K562 (cell line): ENCODE data around the gene VSIG4. TPM values are rescaled to one million over a fixed set of nuclear protein-coding genes. Genes with fewer than 3 reads are reported as not detected.

Experiments used
- ATAC-seq: fragments of 200-7000 bp; cut with Tn5 transposase; 3 replicates; pipeline ENCODE4 v1.9.1; 2020; ENCODE audit warnings: moderate library complexity
- BruUV-seq: library from RNA; stranded (reverse); fragments of 400-500 nt; replicated peaks from 2 replicates; lab custom pipeline; 2021; lab: Mats Ljungman, UMichigan
- CTCF ChIA-PET: fragments of 300-600 bp; formaldehyde crosslinking; extraction: SDS; loops from one replicate; lab custom pipeline; 2021; ENCODE audit warnings: low intra/inter-chr PET ratio; lab: Yijun Ruan, JAX
- POLR2A ChIA-PET: fragments of 300-600, 350-650 bp; sonication (Branson Sonifier 250); formaldehyde crosslinking; extraction: SDS; loops from one replicate; lab custom pipeline; 2021; ENCODE audit warnings: antibody characterized with exemption, inconsistent platforms; lab: Yijun Ruan, JAX
- DNase-seq, 4 experiments: peaks; one replicate each; pipeline versions ENCODE4 v3.0.0 to v3.0.0-alpha.2; 2011 to 2018; ENCODE audit warnings: low spot score in 3 of 4, mixed read lengths in 3 of 4; ENCODE audit errors: extremely low read depth in 1 of 4
- FAIRE-seq: peaks from 2 replicates; lab custom pipeline; 2011; peaks lifted over from hg19 to GRCh38; lab: Jason Lieb, UNC
- H2AFZ ChIP-seq: 2 replicates; pipeline ENCODE4 v1.6.0; 2011; ENCODE audit warnings: low read depth, low read length, control low read depth, inconsistent platforms
- H3K27ac ChIP-seq: fragments of 200-600 bp; 3 replicates; pipeline ENCODE4 v1.8.0; 2011; ENCODE audit warnings: low read depth, mild to moderate bottlenecking, control low read depth, inconsistent platforms, low read length, moderate library complexity, mixed read lengths; ENCODE audit errors: extremely low read depth
- H3K27me3 ChIP-seq, 2 experiments: fragments of 300-600 bp in 1 of 2; 2 replicates in 1 of 2; 3 replicates in 1 of 2; pipeline versions ENCODE4 v1.6.0 to v1.8.0; 2011; ENCODE audit warnings: inconsistent platforms in 2 of 2, low read length in 2 of 2, mild to moderate bottlenecking in 1 of 2, mixed read lengths in 1 of 2, moderate library complexity in 1 of 2; ENCODE audit not compliant: control insufficient read depth in 2 of 2, insufficient read depth in 2 of 2
- H3K36me3 ChIP-seq: fragments of 300-600 bp; 3 replicates; pipeline ENCODE4 v1.8.0; 2011; ENCODE audit warnings: mild to moderate bottlenecking, low read length, inconsistent platforms; ENCODE audit not compliant: control insufficient read depth, insufficient read depth
- H3K4me1 ChIP-seq, 2 experiments: fragments of 200-600 bp in 1 of 2; replicated peaks in 1 of 2; 2 replicates in 1 of 2; 3 replicates in 1 of 2; pipeline versions ENCODE4 v1.5.1 to v1.8.0; 2011; ENCODE audit warnings: inconsistent platforms in 2 of 2, low read length in 2 of 2, mild to moderate bottlenecking in 1 of 2, mixed read lengths in 1 of 2, moderate library complexity in 1 of 2; ENCODE audit not compliant: control insufficient read depth in 2 of 2, insufficient read depth in 2 of 2
- H3K4me2 ChIP-seq: 2 replicates; pipeline ENCODE4 v1.6.1; 2011; ENCODE audit warnings: low read length, control low read depth, inconsistent platforms, mixed read lengths; ENCODE audit not compliant: insufficient read depth
- H3K4me3 ChIP-seq: fragments of 200-600 bp; sonication (generic), shearing (Covaris generic); 2 replicates; pipeline ENCODE4 v1.5.1; 2016; ENCODE audit warnings: control low read depth, inconsistent platforms
- H3K79me2 ChIP-seq: fragments of 200-600 bp; 3 replicates; pipeline ENCODE4 v1.8.0; 2011; ENCODE audit warnings: low read length, inconsistent platforms; ENCODE audit not compliant: control insufficient read depth, insufficient read depth
- H3K9ac ChIP-seq, 2 experiments: 2 replicates each; pipeline versions ENCODE4 v1.6.0 to v1.6.1; 2011; ENCODE audit warnings: low read depth in 2 of 2, low read length in 2 of 2, control low read depth in 1 of 2, inconsistent platforms in 1 of 2, mild to moderate bottlenecking in 1 of 2, mixed read lengths in 1 of 2; ENCODE audit not compliant: insufficient read depth in 1 of 2
- H3K9me1 ChIP-seq: one replicate; pipeline ENCODE4 v1.6.0; 2011; ENCODE audit warnings: inconsistent platforms, mild to moderate bottlenecking, low read length, moderate library complexity; ENCODE audit not compliant: control insufficient read depth, insufficient read depth
- H3K9me3 ChIP-seq: replicated peaks from 2 replicates; pipeline ENCODE4 v1.5.1; 2011; ENCODE audit warnings: low read depth, low read length, inconsistent platforms; ENCODE audit not compliant: control insufficient read depth, insufficient read depth
- H4K20me1 ChIP-seq: replicated peaks from 2 replicates; pipeline ENCODE4 v1.6.1; 2011; ENCODE audit warnings: low read length, inconsistent platforms, mixed read lengths; ENCODE audit not compliant: control insufficient read depth, insufficient read depth
- CXXC5 ChIP-seq: fragments of 250-450 bp; sonication (Bioruptor Pico); IDR thresholded peaks from 2 replicates; pipeline ENCODE4 v1.8.0; 2022; ENCODE audit warnings: inconsistent platforms, mild to moderate bottlenecking, moderate library complexity
- SFPQ ChIP-seq: fragments of 200-400 bp; formaldehyde crosslinking; IDR thresholded peaks from 2 replicates; pipeline ENCODE4 v1.6.1; 2017; ENCODE audit warnings: mild to moderate bottlenecking, low read depth, low read length, moderate library complexity
- ZBTB7A ChIP-seq: IDR thresholded peaks from 2 replicates; pipeline ENCODE4 v1.6.1; 2011; ENCODE audit warnings: low read depth, mild to moderate bottlenecking, low read length, moderate library complexity, borderline replicate concordance; ENCODE audit not compliant: control insufficient read depth
- ZNF175 ChIP-seq: fragments of 200-800 bp; sonication (Bioruptor generic); IDR thresholded peaks from 2 replicates; pipeline ENCODE4 v1.6.1; 2016; ENCODE audit warnings: low read depth, mild to moderate bottlenecking, missing genetic modification characterization, missing compliant biosample characterization
- ZNF384 ChIP-seq: IDR thresholded peaks from 2 replicates; pipeline ENCODE4 v1.6.1; 2012; ENCODE audit warnings: low read depth, low read length, improper control_type of control experiment
- WGBS: fragments of 100-300 bp; shearing (Covaris generic); methylation state at CpG from one replicate; pipeline ENCODE4 v1.1.6; 2016; ENCODE audit warnings: low coverage, mixed read lengths; ENCODE audit not compliant: insufficient coverage; ENCODE audit errors: missing lambda C conversion rate; 5-methylcytosine and 5-hydroxymethylcytosine counted together
- in situ Hi-C: fragments of 300-500 bp; cut with MboI; formaldehyde crosslinking; loops from 4 replicates; pipeline ENCODE4 v1.15.0; 2018; ENCODE audit warnings: inconsistent platforms, mixed read lengths
- intact Hi-C: fragments of 100-400 bp; cut with micrococcal nuclease; formaldehyde crosslinking; loops from 2 replicates; pipeline ENCODE4 v1.14.2; 2022
- polyA plus RNA-seq, 8 experiments: library from polyadenylated mRNA; depleted of rRNA in 4 of 8; stranded (reverse) in 5 of 8; unstranded in 3 of 8; fragments of >200 nt; fragmentation: Nextera tagmentation in 2 of 8; fragmentation: Illumina TruSeq in 1 of 8; extraction: Ambion mirVana in 2 of 8; extraction: Trizol in 1 of 8; gene quantifications; 2 replicates each; pipeline versions ENCODE4 v1.2.1 to v1.2.3, GENCODE V29; 2011 to 2014; ENCODE audit warnings: inconsistent platforms in 1 of 8, missing spikeins in 1 of 8
- total RNA-seq, 7 experiments: library from RNA; depleted of rRNA in 6 of 7; stranded (reverse); fragments of >200 nt in 6 of 7; fragmentation: Illumina TruSeq in 2 of 7; extraction: Trizol in 2 of 7; gene quantifications; 2 replicates each; pipeline versions ENCODE4 v1.2.1 to v1.2.3, GENCODE V29; 2011 to 2021; ENCODE audit warnings: low replicate concordance in 1 of 7
- TF ChIP-seq, protein P1 (sequence below): sonication (generic); formaldehyde crosslinking; IDR thresholded peaks from 2 replicates; pipeline ENCODE4 v1.8.1; 2023; ENCODE audit warnings: mild to moderate bottlenecking, missing genetic modification reagents

VSIG4 gene
- total and polyA plus RNA-seq, 9 of the 15 experiments (the other 6 are each of a cell fraction or from before 2014, with no cell fraction given), result 0.22 to 1.6 (median 0.46) TPM; not detected in 1

GRCh38 chrX:65990702-65991101 lies 49.2 kb downstream of the VSIG4 start (continued):
- TF ChIP-seq CXXC5 (CRISPR knock-in tag), result 0 out of 2 replicates have a peak, but pooled peaks have one; percentile 15
- TF ChIP-seq, protein P1, sequence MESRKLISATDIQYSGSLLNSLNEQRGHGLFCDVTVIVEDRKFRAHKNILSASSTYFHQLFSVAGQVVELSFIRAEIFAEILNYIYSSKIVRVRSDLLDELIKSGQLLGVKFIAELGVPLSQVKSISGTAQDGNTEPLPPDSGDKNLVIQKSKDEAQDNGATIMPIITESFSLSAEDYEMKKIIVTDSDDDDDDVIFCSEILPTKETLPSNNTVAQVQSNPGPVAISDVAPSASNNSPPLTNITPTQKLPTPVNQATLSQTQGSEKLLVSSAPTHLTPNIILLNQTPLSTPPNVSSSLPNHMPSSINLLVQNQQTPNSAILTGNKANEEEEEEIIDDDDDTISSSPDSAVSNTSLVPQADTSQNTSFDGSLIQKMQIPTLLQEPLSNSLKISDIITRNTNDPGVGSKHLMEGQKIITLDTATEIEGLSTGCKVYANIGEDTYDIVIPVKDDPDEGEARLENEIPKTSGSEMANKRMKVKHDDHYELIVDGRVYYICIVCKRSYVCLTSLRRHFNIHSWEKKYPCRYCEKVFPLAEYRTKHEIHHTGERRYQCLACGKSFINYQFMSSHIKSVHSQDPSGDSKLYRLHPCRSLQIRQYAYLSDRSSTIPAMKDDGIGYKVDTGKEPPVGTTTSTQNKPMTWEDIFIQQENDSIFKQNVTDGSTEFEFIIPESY (CRISPR knock-in tag), result no peak

GRCh38 chrX:65987811-65988210 lies 52.1 kb downstream of the VSIG4 start:
- ATAC-seq (no peak), DNase-seq (peak in 1 of 4 experiments; percentile 14), FAIRE-seq (no peak)
- H3K4me1 ChIP-seq, result peaks cover 5 to 57% of the 10 kb centered on the region in 2 experiments; a peak in 4 of 5 replicates
- H4K20me1 ChIP-seq, result no peaks in the 10 kb centered on the region
- H3K4me2 ChIP-seq, result no peak overlapping the region
- peak overlapping the region; percentile 79 for H2AFZ ChIP-seq
- H3K36me3 ChIP-seq, result peaks cover under 1% of the 10 kb centered on the region; the same call in 1 of the 3 replicates
- peak overlapping the region; percentile 71 for H3K27ac ChIP-seq
- no TSS peak for BruUV-seq
- H3K4me3 ChIP-seq, result no peak overlapping the region
- WGBS, result 48% methylated on average over 3 of the region's 3 CpGs
- TF ChIP-seq ZBTB7A (no peak), SFPQ (no peak), ZNF175 (CRISPR knock-in tag) (0 out of 2 replicates have a peak, but pooled peaks have one; percentile 21), ZNF384 (peak; percentile 64; the same call in 1 of the 2 replicates)
- no peaks in the 10 kb centered on the region for H3K27me3 ChIP-seq
- ChIA-PET CTCF (interaction anchor here (0.6 kb wide), 1 partner anchor 62 kb away, joined by 3 read pairs; no protein-coding TSS in a partner anchor), POLR2A (no interaction called here)
- no peaks in the 10 kb centered on the region; the same call in none of the 2 replicates for H3K9me3 ChIP-seq
- no peaks in the 10 kb centered on the region for H3K9me1 ChIP-seq
- peak overlapping the region in 1 of 2 experiments; percentile 30; a peak in 1 of 4 replicates for H3K9ac ChIP-seq
- no peaks in the 10 kb centered on the region; the same call in 2 of the 3 replicates for H3K79me2 ChIP-seq
- intact Hi-C loops, result loop anchor here (2.0 kb wide), 2 partner anchors 35 to 241 kb away; no protein-coding TSS in a partner anchor
- in situ Hi-C loops, result loop anchor here (10.0 kb wide), 1 partner anchor 253 kb away; no protein-coding TSS in a partner anchor
